K562 (cell line): ENCODE measurements around the gene ETV3.

Experiments
- BRCA1 ChIP-seq, 2 experiments: fragments of 450-650 bp in 1 of 2; sonication (generic) in 1 of 2; formaldehyde crosslinking in 1 of 2; IDR thresholded peaks; 2 replicates each; pipeline versions ENCODE4 v1.5.0 to v1.6.1; 2017 to 2020; ENCODE audit warnings: mild to moderate bottlenecking in 1 of 2, missing genetic modification reagents in 1 of 2
- L3MBTL2 ChIP-seq: fragments of 450-650 bp; IDR thresholded peaks from 2 replicates; pipeline ENCODE4 v1.6.1; 2016; ENCODE audit warnings: mild to moderate bottlenecking, moderate library complexity
- MCM5 ChIP-seq: fragments of 450-650 bp; IDR thresholded peaks from 2 replicates; pipeline ENCODE4 v1.6.1; 2016; ENCODE audit warnings: low read depth
- NCOA2 ChIP-seq, 2 experiments: fragments of 450-650 bp; IDR thresholded peaks; 2 replicates each; pipeline ENCODE4 v1.6.1; 2018; ENCODE audit warnings: mild to moderate bottlenecking in 2 of 2, moderate library complexity in 1 of 2; ENCODE audit not compliant: partially characterized antibody in 2 of 2
- TF ChIP-seq, protein P1 (sequence below): sonication (generic); formaldehyde crosslinking; IDR thresholded peaks from 2 replicates; pipeline ENCODE4 v1.8.0; 2023; ENCODE audit warnings: mild to moderate bottlenecking, missing genetic modification reagents

DNA sequence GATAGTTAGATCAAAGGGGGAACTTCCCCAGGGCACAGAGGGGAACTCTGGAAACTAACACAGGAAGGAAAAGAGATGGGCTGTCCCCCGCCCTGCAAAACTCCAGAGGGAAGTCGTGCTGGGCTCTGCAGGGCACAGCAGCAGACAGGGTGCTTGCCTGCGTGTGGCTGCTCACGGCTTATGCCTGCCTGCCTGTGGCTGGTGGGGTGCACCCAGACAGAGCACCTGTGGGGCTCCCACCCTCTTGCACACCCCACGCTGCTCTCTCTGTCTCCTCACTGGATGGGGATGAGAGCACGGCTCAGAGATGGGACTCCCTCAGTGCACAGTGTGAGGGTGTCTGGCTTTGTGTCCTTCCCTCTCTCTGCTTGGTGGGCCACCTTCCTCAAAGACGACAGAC is 25.1 kb downstream of the ETV3 start:
- TF ChIP-seq, protein P1, sequence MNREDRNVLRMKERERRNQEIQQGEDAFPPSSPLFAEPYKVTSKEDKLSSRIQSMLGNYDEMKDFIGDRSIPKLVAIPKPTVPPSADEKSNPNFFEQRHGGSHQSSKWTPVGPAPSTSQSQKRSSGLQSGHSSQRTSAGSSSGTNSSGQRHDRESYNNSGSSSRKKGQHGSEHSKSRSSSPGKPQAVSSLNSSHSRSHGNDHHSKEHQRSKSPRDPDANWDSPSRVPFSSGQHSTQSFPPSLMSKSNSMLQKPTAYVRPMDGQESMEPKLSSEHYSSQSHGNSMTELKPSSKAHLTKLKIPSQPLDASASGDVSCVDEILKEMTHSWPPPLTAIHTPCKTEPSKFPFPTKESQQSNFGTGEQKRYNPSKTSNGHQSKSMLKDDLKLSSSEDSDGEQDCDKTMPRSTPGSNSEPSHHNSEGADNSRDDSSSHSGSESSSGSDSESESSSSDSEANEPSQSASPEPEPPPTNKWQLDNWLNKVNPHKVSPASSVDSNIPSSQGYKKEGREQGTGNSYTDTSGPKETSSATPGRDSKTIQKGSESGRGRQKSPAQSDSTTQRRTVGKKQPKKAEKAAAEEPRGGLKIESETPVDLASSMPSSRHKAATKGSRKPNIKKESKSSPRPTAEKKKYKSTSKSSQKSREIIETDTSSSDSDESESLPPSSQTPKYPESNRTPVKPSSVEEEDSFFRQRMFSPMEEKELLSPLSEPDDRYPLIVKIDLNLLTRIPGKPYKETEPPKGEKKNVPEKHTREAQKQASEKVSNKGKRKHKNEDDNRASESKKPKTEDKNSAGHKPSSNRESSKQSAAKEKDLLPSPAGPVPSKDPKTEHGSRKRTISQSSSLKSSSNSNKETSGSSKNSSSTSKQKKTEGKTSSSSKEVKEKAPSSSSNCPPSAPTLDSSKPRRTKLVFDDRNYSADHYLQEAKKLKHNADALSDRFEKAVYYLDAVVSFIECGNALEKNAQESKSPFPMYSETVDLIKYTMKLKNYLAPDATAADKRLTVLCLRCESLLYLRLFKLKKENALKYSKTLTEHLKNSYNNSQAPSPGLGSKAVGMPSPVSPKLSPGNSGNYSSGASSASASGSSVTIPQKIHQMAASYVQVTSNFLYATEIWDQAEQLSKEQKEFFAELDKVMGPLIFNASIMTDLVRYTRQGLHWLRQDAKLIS = no peak
- no peak for TF ChIP-seq L3MBTL2
- no peak for TF ChIP-seq MCM5
- TF ChIP-seq NCOA2 (IDR thresholded peaks at IDR 0.05; ENCODE audit: partially characterized antibody in 2 of 2) = no peak
- no peak for TF ChIP-seq BRCA1 (IDR thresholded peaks at IDR 0.05)
- TF ChIP-seq BRCA1 (CRISPR knock-in tag; IDR thresholded peaks at IDR 0.05) = no peak
